ENCODE data around the gene BAIAP2.

Gene BAIAP2

GRCh38 chr17:81132770-81133723 lies 98.1 kb downstream of the BAIAP2 start:
- H3K27ac ChIP-seq: no peak overlapping the region
- TF ChIP-seq ZFX (IDR thresholded peaks at IDR 0.05) (no peak), CTCF (conservative IDR thresholded peaks at IDR 0.05) (no peak)

- H3K27ac ChIP-seq: no peak overlapping the region
- no peak for TF ChIP-seq CTCF (conservative IDR thresholded peaks at IDR 0.05)
- no peak for TF ChIP-seq ZFX (IDR thresholded peaks at IDR 0.05)
Observed at GRCh38 chr17:81134064-81134781, 99.3 kb downstream of the BAIAP2 start.

GRCh38 chr17:81135505-81136278 lies 100.7 kb downstream of the BAIAP2 start:
- H3K27ac ChIP-seq: no peak overlapping the region
- TF ChIP-seq CTCF (conservative IDR thresholded peaks at IDR 0.05): no peak

DNA sequence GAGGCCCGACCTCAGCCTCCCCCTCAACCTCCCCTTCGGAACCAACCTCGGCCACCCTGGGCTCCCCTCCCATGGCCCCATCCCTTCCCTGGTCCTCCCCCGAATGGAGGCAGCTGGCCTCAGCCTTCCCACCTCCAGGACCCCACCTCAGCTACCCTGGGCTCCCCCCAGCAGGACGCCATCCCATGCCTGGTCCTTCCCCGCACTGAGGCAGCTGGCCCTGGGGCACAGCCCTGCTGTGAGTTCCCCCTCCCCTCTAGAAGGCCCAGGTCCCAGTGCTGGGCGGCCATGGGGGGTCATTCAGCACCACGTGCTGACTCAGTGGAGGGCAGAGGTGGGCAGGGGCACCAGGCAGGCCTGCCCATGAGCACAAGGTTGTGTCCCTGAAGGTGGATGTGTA lies 101.4 kb downstream of the BAIAP2 start:
- no peak for TF ChIP-seq CTCF (conservative IDR thresholded peaks at IDR 0.05)
- no peak for TF ChIP-seq ZFX (IDR thresholded peaks at IDR 0.05)

GRCh38 chr17:81137248-81137647 lies 102.3 kb downstream of the BAIAP2 start:
- TF ChIP-seq CTCF (conservative IDR thresholded peaks at IDR 0.05) (no peak), ZFX (IDR thresholded peaks at IDR 0.05) (no peak)
- no peak overlapping the region for H3K27ac ChIP-seq

More for the DNA sequence above, 101.4 kb downstream of the BAIAP2 start:
- H3K27ac ChIP-seq: no peak overlapping the region

GRCh38 chr17:81138083-81138482 lies 103.1 kb downstream of the BAIAP2 start:
- TF ChIP-seq CTCF (conservative IDR thresholded peaks at IDR 0.05) (no peak), ZFX (IDR thresholded peaks at IDR 0.05) (no peak)
- H3K27ac ChIP-seq: no peak overlapping the region

All from C4-2B (cell line).